Cardiac fibroblast (primary cell): ENCODE results near the gene RNF150.

Source experiments
- DNase-seq, 2 donors: peaks; one replicate each; pipeline versions ENCODE4 v3.0.0 to v3.0.0-alpha.2; 2010; ENCODE audit warnings: low read depth in 2 of 2
- H3K4me3 ChIP-seq, 2 donors: replicated peaks in 1 of 2; 1 replicate in 1 of 2; 2 replicates in 1 of 2; pipeline ENCODE4 v1.5.1; 2011; ENCODE audit warnings: low read depth in 2 of 2, low read length in 2 of 2, mild to moderate bottlenecking in 2 of 2, moderate library complexity in 1 of 2
- TF ChIP-seq, protein P1 (sequence below): IDR thresholded peaks from one replicate; pipeline ENCODE4 v1.5.1; 2011; ENCODE audit warnings: low read depth, mild to moderate bottlenecking, low read length, inconsistent platforms

Gene RNF150

DNA sequence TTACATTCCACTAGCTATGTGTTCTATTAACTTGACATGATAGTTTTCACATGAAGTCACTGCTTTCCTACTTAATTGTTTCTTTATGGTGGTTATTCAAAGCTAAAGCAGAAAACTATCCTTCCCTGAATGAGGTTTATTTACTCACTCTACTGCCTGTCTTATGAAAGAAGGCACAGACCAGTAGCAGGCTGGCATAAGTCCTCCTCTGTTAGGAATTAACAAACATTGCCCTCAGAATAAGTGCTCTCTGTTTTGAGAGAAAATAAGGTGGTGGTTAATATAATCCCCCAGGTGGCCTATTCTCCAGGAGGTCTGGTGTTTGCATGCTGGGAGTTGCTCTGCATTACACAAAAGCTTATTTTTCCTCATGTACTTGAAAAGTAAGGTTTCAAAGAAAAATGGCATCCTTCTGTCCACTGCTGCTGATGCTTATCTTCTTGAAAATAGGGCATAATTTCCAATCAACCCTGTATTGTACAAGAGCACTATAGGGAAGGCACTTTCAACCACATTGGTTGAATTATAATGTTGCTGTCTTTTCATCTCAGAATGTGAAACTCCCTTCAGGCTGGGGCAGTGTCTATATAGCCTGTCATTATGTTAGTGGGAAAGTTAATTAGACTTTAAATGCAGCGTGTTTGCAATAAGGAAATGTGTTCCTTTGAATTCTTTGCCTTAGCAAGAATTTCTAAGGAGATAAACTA is 257.4 kb downstream of the RNF150 start:
- TF ChIP-seq, protein P1, sequence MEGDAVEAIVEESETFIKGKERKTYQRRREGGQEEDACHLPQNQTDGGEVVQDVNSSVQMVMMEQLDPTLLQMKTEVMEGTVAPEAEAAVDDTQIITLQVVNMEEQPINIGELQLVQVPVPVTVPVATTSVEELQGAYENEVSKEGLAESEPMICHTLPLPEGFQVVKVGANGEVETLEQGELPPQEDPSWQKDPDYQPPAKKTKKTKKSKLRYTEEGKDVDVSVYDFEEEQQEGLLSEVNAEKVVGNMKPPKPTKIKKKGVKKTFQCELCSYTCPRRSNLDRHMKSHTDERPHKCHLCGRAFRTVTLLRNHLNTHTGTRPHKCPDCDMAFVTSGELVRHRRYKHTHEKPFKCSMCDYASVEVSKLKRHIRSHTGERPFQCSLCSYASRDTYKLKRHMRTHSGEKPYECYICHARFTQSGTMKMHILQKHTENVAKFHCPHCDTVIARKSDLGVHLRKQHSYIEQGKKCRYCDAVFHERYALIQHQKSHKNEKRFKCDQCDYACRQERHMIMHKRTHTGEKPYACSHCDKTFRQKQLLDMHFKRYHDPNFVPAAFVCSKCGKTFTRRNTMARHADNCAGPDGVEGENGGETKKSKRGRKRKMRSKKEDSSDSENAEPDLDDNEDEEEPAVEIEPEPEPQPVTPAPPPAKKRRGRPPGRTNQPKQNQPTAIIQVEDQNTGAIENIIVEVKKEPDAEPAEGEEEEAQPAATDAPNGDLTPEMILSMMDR, result no peak
- no peak for DNase-seq
- H3K4me3 ChIP-seq, result no peak overlapping the region

DNA sequence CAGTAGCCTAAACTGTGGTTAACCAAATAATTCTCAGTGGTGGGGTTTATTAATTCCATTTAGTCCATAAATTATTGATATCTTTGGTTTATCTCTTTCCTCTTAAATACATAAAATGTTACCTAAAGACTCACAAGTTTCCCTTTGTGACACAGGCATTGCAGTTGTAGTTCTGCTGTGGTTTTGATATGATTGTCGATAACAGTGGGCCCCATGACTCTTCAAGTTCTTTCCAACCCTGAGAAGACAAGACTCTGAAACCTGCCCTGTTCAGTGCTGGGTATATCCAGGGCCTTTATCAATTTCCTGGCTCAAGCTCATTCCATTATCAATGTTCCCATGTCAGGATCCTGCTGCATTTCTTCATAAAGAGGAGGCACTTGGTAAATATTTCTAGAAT is 259.2 kb downstream of the RNF150 start:
- no peak overlapping the region for H3K4me3 ChIP-seq
- no peak for DNase-seq
- TF ChIP-seq, protein P1, result no peak

DNA sequence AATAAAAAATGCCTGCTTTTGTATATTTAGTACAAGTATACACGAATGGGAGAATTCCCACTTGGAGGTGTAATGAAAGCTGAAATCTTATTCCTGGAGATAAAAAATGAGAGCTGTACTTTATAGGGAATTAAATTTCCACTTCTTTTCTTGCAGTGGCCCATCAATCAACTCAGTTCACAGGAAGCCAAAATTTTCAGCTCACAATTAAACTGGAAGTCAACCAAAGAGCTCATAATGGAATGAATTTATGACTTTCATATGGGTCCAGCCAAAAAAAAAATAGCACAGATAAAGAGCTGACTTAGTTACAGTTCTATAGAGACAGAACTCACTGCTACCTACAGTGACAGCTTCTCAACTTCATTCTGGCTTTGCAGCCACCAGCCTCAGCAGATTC is 261.9 kb downstream of the RNF150 start:
- no peak for DNase-seq
- TF ChIP-seq, protein P1, result no peak
- no peak overlapping the region for H3K4me3 ChIP-seq

DNA sequence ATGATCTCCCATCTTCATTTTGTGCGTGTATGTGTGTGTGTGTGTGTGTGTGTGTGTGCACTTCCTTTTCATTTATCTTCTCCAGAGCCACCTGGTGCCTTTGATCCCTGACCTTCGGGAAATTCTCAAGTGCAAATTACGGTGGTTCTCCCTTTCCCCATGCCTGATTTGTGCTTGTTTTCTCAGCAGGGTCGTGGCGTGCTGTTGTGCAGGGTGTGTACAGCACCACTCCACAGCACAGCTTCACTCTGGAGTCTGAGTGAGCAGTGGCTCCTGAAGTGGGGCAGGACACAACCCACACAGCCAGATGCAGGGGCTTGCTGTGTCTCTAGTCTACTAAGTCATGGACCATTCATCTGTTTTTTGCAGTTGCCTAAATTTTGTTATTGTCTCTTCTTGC is 262.8 kb downstream of the RNF150 start:
- no peak for DNase-seq
- TF ChIP-seq, protein P1, result no peak
- no peak overlapping the region for H3K4me3 ChIP-seq

DNA sequence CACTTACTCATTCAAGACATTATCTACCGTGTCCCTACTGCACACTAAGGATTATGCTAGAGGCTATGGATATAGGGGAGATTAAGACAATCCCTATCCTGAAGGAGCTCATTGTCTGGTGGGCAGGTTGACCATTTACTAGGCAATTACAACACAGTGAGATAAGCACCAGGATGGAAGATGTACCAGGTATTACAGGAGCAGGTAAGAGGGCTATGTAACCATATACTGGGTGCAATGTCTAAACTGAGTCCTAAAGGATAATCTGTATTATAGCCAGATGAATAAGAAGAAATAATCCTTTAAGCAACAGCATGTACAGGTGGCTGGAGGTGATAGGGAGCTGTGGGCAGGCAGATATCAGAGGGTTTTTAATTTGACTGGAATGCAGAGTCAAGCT is 263.8 kb downstream of the RNF150 start:
- DNase-seq, result no peak
- TF ChIP-seq, protein P1, result no peak
- H3K4me3 ChIP-seq, result no peak overlapping the region

DNA sequence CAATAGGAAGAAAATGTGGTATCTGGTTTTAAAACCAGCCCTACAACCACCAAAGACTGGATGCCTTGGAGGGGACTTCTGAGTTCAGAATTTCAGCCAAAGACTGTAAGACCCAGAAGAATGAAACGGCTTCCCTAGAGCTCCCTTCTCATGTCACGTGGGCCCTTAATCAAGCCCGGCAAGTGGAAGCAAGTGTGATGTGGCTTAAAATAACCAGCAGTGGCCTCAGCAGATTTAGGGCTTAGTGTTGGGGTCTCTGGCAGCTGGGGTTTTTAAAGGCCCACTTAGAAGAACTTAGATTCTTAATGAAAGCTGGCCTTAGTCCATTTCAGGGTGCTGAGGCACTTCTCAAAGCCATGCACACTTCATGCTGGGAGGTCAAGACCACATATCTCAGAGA is 265.9 kb downstream of the RNF150 start:
- DNase-seq, result no peak
- TF ChIP-seq, protein P1, result no peak
- H3K4me3 ChIP-seq, result no peak overlapping the region

DNA sequence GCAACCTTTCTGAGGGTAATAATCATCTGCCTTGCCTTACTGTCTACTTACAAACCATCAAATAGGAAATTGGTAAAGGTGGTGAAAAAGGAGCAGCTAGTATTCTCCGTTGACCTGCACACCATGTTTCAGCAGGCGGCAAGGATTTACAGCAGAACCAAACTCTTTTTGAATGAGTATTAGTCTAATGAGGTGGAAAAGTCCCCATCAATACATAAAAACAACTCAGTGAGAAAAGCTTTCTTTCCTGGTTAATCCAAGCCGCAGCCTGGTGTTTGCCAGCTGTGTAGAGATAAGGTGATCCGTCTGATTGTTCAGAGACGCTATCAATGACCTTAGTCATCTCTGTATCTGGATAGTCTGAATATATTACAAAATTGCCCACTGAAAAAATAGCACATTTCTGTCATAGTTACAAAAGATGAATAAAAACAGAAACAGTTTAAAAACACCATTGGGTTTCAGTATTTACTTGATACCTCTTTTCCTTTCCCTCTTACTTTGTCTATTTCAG is 266.7 kb downstream of the RNF150 start:
- TF ChIP-seq, protein P1, result no peak
- no peak for DNase-seq
- H3K4me3 ChIP-seq, result no peak overlapping the region
